ENCODE results near the gene GORASP1. TPM values are rescaled to one million over a fixed set of nuclear protein-coding genes. Genes with fewer than 3 reads are reported as not detected.

Gene GORASP1
- total and polyA plus RNA-seq, 2 of the 13 experiments (the other 11 are each of a cell fraction or from before 2014, with no cell fraction given), result 36.4 to 39.8 TPM

DNA sequence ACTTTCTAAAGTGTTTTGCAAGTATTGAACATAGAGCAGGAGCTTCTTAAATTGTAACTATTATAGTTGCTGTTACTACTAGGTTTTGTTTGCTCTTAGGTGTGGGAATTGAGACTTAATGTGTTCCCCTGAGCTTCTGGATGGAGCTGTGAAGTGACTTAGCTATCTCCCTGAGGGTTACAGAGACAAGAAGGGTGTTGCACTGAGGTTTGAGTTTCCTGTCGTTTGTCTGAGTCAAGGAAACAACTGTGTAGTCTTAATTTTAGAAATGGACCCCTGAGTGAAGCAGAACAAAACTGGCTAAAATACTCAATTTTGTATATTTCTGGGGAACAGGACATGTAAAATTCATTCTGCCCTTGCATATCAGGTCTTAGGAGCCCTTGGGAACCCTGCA is 20.5 kb upstream of the GORASP1 start:
- CTCF ChIA-PET (ENCODE audit: low intra/inter-chr PET ratio, low total read pairs), result no interaction called here
- POLR2A ChIA-PET, result interaction anchor here (1.3 kb wide), 1 partner anchor 50 kb away, joined by 3 read pairs; no protein-coding TSS in a partner anchor
- Histone ChIP-seq H3K27me3 (ENCODE audit: control insufficient read depth in 1 of 2, insufficient read depth in 2 of 2, low read length in 2 of 2) (no peaks in the 10 kb centered on the region), H3K9ac (ENCODE audit: insufficient read depth, low read depth, low read length) (no peak overlapping the region), H4K20me1 (ENCODE audit: insufficient read depth, low read length) (no peaks in the 10 kb centered on the region; the same call in 1 of the 2 replicates), H3K4me3 (replicated peaks in 1 of 3; ENCODE audit: insufficient read depth in 1 of 3, low read depth in 2 of 3, low read length in 3 of 3) (no peak overlapping the region), H3K9me3 (ENCODE audit: low read length) (no peaks in the 10 kb centered on the region), H3K4me2 (ENCODE audit: low read depth, low read length) (no peak overlapping the region), H3K36me3 (replicated peaks in 1 of 2; ENCODE audit: control insufficient read depth in 1 of 2, insufficient read depth in 2 of 2, low read length in 2 of 2) (no peaks in the 10 kb centered on the region), H2AFZ (ENCODE audit: low read length) (no peak overlapping the region), H3K4me1 (ENCODE audit: insufficient read depth, low read length) (peaks cover 13% of the 10 kb centered on the region), H3K27ac (ENCODE audit: extremely low read length, insufficient read depth, low read length) (no peak overlapping the region), H3K79me2 (ENCODE audit: insufficient read depth, low read length) (no peaks in the 10 kb centered on the region)
- WGBS (ENCODE audit: low lambda C conversion rate), result 0% methylated on average over 1 of the region's 1 CpG
- intact Hi-C loops (cut with micrococcal nuclease; ENCODE audit: unreplicated experiment), result loop anchor here (5.0 kb wide), 1 partner anchor 79 kb away; no protein-coding TSS in a partner anchor
- DNase-seq (ENCODE audit: low spot score), result no peak
- ATAC-seq, result no peak
- in situ Hi-C loops (cut with HindIII; ENCODE audit: extremely low pct_ligation_motif_present, low pct_unique_long_range_greater_than_20kb), result loop anchor here (5.0 kb wide), 2 partner anchors 59 to 159 kb away; no protein-coding TSS in a partner anchor
- no TSS peak for BruUV-seq (replicated peaks)
- no peak for TF ChIP-seq ZNF674 (CRISPR knock-in tag; IDR thresholded peaks at IDR 0.05; ENCODE audit: low read depth)
- no peak for TF ChIP-seq HIVEP1 (CRISPR knock-in tag; IDR thresholded peaks at IDR 0.05)
- no peak for TF ChIP-seq STAG1 (CRISPR knock-in tag; IDR thresholded peaks at IDR 0.05)
- TF ChIP-seq ZNF335 (CRISPR knock-in tag; IDR thresholded peaks at IDR 0.05), result no peak
- no peak for TF ChIP-seq ZNF256 (CRISPR knock-in tag; conservative IDR thresholded peaks at IDR 0.05)
- no peak for TF ChIP-seq ZNF143 (CRISPR knock-in tag; IDR thresholded peaks at IDR 0.05)
- TF ChIP-seq ZHX2 (IDR thresholded peaks at IDR 0.05; ENCODE audit: low read depth), result no peak
- TF ChIP-seq ZHX2 (CRISPR knock-in tag; IDR thresholded peaks at IDR 0.05; ENCODE audit: borderline replicate concordance), result no peak
- TF ChIP-seq, protein P1, sequence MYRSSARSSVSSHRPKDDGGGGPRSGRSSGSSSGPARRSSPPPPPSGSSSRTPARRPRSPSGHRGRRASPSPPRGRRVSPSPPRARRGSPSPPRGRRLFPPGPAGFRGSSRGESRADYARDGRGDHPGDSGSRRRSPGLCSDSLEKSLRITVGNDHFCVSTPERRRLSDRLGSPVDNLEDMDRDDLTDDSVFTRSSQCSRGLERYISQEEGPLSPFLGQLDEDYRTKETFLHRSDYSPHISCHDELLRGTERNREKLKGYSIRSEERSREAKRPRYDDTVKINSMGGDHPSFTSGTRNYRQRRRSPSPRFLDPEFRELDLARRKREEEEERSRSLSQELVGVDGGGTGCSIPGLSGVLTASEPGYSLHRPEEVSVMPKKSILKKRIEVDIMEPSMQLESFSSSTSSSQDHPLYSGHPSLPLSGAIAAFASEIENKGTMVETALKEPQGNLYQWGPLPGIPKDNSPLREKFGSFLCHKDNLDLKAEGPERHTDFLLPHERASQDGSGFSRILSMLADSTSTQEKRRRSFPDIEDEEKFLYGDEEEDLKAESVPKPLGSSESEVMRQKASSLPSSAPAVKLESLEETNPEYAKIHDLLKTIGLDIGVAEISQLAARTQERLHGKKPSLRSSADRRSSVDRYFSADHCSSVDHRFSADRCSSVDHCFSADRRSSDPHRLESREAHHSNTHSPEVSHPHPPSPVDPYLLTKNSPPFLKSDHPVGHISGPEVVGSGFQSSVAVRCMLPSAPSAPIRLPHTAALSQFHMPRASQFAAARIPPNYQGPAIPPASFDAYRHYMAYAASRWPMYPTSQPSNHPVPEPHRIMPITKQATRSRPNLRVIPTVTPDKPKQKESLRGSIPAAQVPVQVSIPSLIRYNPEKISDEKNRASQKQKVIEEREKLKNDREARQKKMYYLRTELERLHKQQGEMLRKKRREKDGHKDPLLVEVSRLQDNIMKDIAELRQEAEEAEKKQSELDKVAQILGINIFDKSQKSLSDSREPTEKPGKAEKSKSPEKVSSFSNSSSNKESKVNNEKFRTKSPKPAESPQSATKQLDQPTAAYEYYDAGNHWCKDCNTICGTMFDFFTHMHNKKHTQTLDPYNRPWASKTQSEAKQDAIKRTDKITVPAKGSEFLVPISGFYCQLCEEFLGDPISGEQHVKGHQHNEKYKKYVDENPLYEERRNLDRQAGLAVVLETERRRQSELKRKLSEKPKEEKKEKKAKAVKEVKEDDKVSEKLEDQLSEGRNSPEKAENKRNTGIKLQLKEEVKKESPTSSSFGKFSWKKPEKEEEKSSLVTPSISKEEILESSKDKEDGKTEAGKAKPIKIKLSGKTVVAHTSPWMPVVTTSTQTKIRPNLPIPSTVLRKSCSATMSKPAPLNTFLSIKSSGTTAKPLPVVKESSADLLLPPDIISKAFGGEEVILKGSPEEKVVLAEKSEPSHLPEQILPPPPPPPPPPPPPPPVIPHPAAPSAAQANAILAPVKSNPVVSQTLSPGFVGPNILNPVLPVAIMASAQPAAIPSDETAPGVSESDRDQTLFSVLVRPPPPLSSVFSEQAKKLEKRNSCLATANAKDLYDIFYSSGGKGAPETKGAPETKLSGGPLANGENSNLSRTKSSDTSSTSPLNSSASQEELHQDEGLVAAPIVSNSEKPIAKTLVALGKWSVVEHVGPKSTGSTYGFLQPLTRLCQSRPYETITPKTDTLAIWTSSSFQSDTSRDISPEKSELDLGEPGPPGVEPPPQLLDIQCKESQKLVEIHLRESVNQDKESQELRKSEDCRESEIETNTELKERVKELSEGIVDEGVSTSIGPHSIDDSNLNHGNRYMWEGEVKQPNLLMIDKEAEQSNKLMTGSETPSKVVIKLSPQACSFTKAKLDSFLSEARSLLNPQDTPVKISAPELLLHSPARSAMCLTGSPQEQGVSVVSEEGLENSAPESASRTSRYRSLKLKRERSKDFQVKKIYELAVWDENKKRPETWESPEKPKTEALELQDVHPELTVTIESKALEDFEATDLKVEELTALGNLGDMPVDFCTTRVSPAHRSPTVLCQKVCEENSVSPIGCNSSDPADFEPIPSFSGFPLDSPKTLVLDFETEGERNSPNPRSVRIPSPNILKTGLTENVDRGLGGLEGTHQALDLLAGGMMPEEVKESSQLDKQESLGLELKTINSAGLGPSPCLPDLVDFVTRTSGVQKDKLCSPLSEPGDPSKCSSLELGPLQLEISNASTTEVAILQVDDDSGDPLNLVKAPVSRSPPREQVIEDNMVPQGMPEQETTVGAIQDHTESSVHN (CRISPR knock-in tag; IDR thresholded peaks at IDR 0.05), result no peak
- TF ChIP-seq POLR2G (IDR thresholded peaks at IDR 0.05; ENCODE audit: low read depth, low read length), result no peak
- TF ChIP-seq RFXAP (CRISPR knock-in tag; IDR thresholded peaks at IDR 0.05; ENCODE audit: borderline replicate concordance), result no peak
- FAIRE-seq, result no peak
